ENCODE data around the gene KRT35.

KRT35 gene

GRCh38 chr17:41486809-41487530 is 6.0 kb upstream of the KRT35 start:
- DNase-seq (ENCODE audit: low read depth): no peak

GRCh38 chr17:41486316-41486715 is 5.4 kb upstream of the KRT35 start:
- no peak for DNase-seq (ENCODE audit: low read depth)

DNA sequence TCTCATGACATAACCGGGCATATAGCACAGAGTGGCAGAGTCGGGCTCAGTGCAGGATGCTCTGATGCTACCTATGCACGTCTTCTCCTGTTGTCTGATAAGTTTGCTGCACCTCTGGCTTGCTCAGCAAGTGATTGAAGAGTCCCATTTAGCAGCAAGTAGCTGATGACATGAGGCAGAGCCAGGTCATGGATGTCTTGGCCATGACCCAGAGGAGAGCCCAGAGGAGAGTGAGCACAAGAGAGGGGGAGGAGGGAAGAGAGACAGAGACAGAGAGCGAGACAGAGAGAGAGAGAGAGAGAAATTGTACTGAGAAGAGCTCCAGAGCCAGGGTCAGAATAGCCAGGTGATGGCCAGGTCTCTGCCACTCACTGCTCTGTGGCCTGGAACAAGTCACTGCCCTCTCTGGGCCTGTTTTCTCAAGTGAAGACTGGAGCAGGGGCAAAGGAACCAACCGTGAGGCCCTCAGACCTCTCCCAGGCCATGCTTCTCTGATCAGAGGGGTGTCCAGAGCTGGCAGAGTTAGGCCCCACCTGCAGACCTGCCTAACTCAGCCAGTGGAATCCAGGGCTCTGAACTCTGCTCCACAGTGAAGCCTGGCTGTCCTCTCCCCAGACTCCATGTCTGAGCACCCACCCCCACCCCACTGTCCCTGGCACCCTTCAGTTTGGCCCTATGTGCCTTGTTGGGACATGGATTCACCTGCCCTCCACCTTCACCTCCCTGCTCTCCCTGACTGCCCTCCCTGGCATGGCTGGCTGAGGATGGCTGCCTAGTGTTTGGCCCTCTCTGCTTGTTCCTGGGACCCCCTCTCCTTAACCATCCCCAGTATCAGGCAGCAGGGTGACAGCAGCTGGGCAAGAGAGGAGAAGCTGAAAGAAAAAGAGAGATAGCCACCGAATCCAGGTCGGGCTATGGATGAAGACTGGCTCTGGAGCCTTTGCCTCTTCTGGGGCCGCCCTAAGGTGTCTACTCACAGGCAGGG is 4.3 kb upstream of the KRT35 start:
- DNase-seq (ENCODE audit: low read depth): no peak

DNA sequence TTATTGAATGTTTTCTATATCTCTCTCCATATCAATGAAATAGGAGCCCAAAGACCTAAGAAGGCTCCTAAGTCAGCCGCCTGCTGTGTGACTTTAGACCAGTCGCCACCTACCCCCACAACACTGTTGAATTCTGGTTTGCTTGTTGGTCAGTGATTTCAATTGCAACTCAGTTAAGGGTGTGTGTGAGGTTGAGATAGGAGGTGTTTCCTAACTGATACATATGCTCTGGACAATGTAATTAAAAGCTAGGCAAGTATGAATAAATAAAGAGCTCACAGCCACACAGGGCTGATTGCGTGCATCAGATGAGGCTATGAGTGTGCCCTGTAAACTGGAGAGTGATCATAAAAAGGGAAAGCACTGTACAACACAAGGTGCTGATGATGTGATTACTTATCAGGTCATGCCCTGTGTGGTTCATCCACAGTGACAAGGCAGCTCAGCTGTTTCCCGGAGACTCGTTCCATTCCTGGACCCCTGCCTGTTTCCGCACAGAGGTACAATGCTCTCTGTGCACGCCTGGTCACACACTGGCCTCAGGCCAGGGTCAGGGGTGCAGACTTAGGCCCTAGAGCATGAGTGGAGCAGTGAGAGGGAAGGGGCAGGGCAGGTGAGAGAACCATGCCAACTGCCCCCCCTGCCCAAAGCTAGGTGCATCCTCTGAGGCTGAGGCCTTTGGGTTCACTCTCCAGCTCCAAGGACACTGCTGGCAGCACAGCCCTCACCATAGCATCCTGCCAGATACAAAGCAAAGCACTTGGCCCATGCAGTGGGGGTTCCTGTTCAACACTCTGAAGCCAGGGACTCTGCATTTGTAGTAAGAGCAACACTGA is 3.3 kb upstream of the KRT35 start:
- no peak for DNase-seq (ENCODE audit: low read depth)

DNA sequence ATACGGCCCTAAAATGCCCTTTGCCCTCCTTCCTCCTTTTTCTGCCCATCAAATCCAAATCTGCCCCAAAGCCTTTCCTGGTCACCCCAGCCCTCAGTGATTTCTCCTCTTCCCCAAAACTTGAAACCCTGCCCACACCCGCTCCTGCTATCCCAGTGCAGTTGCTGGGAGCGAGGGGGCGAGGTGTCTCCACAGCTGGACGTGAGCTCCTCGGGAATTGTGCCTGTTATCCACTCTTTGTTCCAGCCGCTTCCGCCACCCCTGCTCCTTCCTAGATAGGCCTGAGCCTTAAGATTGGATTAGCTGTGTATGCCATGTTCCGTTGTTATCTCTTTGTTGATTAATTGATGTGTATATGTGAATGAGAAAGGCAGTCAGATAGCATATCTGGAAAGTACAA is 2.6 kb upstream of the KRT35 start:
- DNase-seq (ENCODE audit: low read depth): no peak

DNA sequence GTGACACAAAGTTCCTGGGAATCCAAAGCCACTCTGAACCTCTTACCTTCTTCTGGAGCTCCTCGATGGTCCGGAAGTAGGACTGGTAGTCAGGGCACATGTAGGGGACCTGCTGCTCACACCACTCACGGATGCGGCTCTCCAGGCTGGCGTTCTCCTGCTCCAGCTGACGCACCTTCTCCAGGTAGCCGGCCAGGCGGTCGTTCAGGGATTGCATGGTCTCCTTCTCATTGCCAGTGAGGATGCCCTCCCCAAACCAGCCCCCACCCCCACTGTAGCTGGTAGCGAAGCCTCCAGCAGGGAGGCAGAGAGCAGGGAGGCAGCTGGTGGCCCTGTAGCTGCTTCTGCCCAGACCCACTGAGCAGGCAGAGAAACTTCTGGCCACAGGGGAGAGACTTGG is 370 bp downstream of the KRT35 start:
- DNase-seq (ENCODE audit: low read depth): no peak

DNA sequence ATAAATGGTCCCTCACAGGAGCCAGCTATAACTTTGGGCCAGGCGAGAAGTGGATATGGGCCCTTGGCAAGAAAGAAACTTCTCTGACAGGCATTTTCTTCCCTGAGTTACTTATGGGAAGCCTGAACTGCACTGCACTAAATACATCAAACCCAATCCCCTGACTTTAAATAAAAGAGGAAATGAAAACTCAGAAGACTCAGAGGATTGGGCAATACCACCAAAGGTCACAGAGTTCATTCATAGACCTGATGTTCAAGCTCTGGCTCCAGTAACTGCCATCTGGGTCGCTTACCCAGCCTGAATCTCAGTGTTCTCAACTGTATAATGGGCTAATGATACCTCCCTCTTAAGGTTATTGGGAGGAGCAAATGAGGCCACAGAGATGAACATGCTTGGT is 815 bp downstream of the KRT35 start:
- DNase-seq (ENCODE audit: low read depth): no peak

DNA sequence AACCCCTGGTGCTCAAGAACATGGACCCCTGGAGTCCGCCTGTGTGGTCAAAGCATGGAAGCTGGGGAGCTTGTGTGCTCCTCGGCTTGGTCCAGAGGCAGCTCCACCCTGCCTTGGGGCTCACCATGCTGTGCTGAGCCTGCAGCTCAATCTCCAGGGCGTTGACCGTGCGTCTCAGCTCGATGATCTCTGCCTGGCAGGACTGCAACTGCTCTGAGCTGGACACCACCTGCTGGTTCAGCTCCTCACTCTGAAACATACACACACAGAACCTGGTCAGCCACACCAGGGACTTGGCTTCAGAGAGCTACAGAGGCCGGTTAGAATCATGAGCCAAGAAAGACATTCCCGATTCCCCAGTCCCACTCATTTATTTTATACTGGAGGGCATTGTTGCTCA is 2.7 kb downstream of the KRT35 start:
- no peak for DNase-seq (ENCODE audit: low read depth)

GRCh38 chr17:41476866-41477815 is 3.8 kb downstream of the KRT35 start:
- no peak for DNase-seq (ENCODE audit: low read depth)

GRCh38 chr17:41475421-41475820 is 5.5 kb downstream of the KRT35 start:
- no peak for DNase-seq (ENCODE audit: low read depth)

GRCh38 chr17:41474863-41475262 is 6.1 kb downstream of the KRT35 start:
- DNase-seq (ENCODE audit: low read depth): no peak

GRCh38 chr17:41468346-41468745 is 12.6 kb downstream of the KRT35 start:
- DNase-seq (ENCODE audit: low read depth): no peak

DNA sequence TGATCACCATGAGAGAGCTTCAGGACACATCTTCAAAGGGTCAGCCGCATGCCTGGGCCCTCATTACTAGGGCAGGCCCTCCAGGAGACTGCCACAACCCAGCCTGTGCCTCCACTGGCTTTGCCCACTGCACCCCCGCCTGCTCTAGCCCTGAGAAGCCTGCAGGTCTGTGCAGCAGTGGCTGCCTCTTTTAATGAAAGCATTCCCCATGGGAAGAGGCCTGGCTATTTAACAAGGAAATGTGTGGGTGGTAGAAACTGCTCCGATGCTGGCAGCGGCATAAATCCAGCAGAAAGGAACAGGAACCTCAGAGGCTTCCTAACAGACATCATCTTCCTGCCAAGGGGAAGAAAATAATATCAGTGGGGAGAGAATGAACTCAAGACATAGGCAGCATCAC is 13.4 kb downstream of the KRT35 start:
- DNase-seq (ENCODE audit: low read depth): no peak

GRCh38 chr17:41466988-41467387 is 14.0 kb downstream of the KRT35 start, which contains the start of gene KRT32:
KRT32 (minus strand) TSS chr17:41467386; CDS start chr17:41467325, 61 bp downstream.
- DNase-seq (ENCODE audit: low read depth): no peak

DNA sequence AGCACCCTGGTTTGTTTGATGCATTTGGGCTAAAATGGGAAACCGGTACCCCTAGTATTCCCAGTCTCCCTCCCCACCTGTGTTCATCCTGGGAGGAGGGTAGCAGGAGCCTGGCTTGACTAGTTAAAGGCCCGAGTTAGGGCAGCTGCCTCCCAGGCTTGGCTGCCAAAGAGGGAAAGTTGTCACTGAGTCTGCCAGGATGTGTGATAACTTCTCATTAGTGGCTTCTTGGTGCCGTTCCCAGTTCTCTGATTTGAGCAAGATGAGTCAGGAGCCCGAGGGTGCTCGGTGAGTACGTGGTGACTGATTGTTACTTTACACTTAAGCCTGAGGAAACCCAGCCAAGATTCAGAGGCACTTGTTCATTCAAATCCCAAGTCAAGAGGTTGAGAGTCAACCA is 16.3 kb downstream of the KRT35 start:
- no peak for DNase-seq (ENCODE audit: low read depth)

- DNase-seq (ENCODE audit: low read depth): no peak
Observed at GRCh38 chr17:41464173-41464572, 16.8 kb downstream of the KRT35 start.

DNA sequence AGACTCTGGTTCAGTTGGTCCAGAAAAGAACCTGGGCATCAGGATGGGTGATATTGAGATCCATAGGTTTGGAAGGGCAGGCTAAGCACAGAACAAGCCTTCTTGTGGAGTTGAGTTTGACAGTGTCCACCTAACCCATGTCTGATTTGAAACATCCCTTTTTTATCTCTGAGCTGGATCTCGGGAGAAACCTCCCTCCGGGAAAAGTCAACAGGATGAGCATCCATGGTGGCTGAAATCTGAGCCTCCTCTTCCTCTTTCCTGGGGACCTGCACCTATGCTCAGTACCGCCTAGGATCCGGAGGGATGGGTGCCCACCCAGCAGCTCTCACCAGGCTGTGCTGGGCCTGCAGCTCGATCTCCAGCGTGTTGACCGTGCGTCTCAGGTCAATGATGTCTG is 17.2 kb downstream of the KRT35 start:
- DNase-seq (ENCODE audit: low read depth): no peak

DNA sequence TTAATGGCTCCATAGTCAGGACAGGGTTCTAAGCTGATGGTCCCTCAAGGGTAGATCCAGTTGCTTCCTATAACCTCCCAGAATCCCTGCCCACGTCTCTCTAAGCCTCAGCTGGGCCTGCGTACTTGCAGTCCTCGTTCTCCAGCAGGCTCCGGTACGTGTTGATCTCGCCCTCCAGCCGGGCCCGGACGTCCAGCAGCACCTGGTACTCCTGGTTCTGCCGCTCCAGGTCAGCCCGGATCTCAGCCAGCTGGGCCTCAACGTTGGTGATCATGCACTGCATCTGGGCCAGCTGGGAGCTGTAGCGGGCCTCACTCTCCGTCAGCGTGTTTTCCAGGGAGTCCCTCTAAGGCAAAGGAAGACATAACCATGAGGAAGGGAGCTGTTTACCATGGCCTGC is 18.2 kb downstream of the KRT35 start:
- no peak for DNase-seq (ENCODE audit: low read depth)

DNA sequence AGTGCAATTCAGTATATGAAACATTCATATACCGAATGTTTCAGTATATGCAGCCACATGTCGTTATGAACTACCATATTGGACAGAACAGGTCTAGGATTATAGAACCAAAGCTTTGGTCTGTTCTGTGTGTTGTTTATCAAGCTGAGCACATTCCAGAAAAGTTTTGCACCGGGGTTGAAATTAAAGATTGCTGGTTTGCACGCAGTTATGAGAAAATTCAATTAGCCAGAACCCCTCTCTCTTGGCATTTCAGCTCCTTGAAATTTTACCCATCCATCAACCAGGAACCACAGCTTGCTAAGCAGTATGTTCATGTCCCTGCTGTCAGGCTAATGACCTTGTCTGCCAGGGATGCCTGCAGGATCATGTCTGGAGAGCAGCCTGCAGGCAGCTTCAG is 23.3 kb downstream of the KRT35 start:
- DNase-seq (ENCODE audit: low read depth): no peak

- no peak for DNase-seq (ENCODE audit: low read depth)
Observed at GRCh38 chr17:41456204-41456603, 24.7 kb downstream of the KRT35 start.

GRCh38 chr17:41455236-41455635 is 25.7 kb downstream of the KRT35 start:
- no peak for DNase-seq (ENCODE audit: low read depth)
